HepG2 (cell line): Measurements from ENCODE around the gene LCAT.

Experiments used
- KLF16 ChIP-seq, 2 experiments: sonication (generic) in 1 of 2; formaldehyde crosslinking in 1 of 2; IDR thresholded peaks; 2 replicates each; pipeline versions ENCODE4 v1.6.1 to v1.8.0; 2016 to 2023; ENCODE audit warnings: missing genetic modification reagents in 2 of 2, missing compliant biosample characterization in 1 of 2
- SMC3 ChIP-seq: IDR thresholded peaks from 2 replicates; pipeline ENCODE4 v1.6.1; 2011; ENCODE audit warnings: low read length, improper control_type of control experiment
- SP1 ChIP-seq, 2 experiments: fragments of 450-650 bp in 1 of 2; sonication (generic) in 1 of 2; formaldehyde crosslinking in 1 of 2; IDR thresholded peaks; 2 replicates each; pipeline versions ENCODE4 v1.4.0 to v1.6.1; 2016 to 2020; ENCODE audit warnings: missing genetic modification reagents in 1 of 2

GRCh38 chr16:67977469-67978227, 33.7 kb upstream of the LCAT start:
- no peak for TF ChIP-seq SMC3
- no peak for TF ChIP-seq SP1 (IDR thresholded peaks at IDR 0.05)
- no peak for TF ChIP-seq SP1 (CRISPR knock-in tag; IDR thresholded peaks at IDR 0.05)
- TF ChIP-seq KLF16 (CRISPR knock-in tag; IDR thresholded peaks at IDR 0.05) = no peak
